Skeletal muscle satellite cell (primary cell): ENCODE data around the gene HYAL2.
A peak's percentile ranks its signal among the peaks of the same experiment; 100 is the strongest.

Experiments
- H3K27me3 ChIP-seq: 2 replicates; pipeline ENCODE4 v1.7.0; 2013; ENCODE audit warnings: low read length; ENCODE audit not compliant: control insufficient read depth, insufficient read depth
- H3K36me3 ChIP-seq: 2 replicates; pipeline ENCODE4 v1.7.0; 2013; ENCODE audit warnings: mild to moderate bottlenecking, control low read depth, low read length; ENCODE audit not compliant: insufficient read depth
- H3K4me1 ChIP-seq: 2 replicates; pipeline ENCODE4 v1.7.0; 2013; ENCODE audit warnings: low read length; ENCODE audit not compliant: control insufficient read depth, insufficient read depth
- H3K4me2 ChIP-seq: 2 replicates; pipeline ENCODE4 v1.7.0; 2013; ENCODE audit warnings: mild to moderate bottlenecking, low read length
- H3K4me3 ChIP-seq: 2 replicates; pipeline ENCODE4 v1.7.0; 2013; ENCODE audit warnings: low read length
- H3K9ac ChIP-seq: 2 replicates; pipeline ENCODE4 v1.7.0; 2013; ENCODE audit warnings: mild to moderate bottlenecking, low read depth, low read length, moderate library complexity
- H3K9me3 ChIP-seq: replicated peaks from 2 replicates; pipeline ENCODE4 v1.7.0; 2013; ENCODE audit warnings: mild to moderate bottlenecking, control low read depth, low read length

Gene HYAL2

DNA sequence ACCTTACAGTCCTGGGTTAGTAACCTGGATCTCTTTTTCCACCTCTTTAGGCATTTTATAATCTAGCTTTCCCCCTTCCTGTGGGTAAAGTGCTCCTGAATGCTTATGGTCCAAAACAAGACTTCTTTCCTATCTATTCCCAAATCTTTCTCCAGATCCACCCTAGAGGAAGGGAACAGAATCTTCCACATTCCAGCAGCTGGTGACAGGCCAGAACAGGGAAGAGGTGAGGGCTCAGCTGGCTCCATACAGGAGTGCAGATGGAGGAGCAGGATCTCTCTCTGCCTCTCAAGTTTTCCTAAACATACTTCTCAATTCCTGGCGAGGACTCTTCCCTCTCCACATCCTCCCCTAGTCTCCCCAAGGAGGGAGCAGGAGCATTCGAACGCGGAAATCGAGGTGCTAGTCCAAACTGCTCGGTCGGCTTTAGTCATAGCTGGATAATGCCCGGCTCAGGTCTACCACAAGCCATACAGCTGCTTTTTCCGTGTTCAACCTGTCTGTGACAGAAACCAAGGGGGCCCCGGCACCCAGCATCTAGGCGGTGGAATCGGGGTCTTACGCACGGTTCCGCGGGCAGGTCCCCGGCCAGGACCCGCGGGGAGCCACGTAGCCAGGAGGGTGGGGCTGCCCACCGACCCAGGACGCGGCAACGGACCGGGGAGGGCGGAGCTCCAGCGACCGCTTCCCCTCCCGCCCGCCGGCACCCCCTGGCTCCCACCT lies 14.1 kb upstream of the HYAL2 start:
- Histone ChIP-seq H3K36me3 (peaks cover 7% of the 10 kb centered on the region), H3K9me3 (no peaks in the 10 kb centered on the region), H3K4me3 (peak overlapping the region; percentile 98), H3K9ac (peak overlapping the region; percentile 94), H3K4me2 (peak overlapping the region; percentile 81), H3K4me1 (peaks cover 68% of the 10 kb centered on the region), H3K27me3 (no peaks in the 10 kb centered on the region)

DNA sequence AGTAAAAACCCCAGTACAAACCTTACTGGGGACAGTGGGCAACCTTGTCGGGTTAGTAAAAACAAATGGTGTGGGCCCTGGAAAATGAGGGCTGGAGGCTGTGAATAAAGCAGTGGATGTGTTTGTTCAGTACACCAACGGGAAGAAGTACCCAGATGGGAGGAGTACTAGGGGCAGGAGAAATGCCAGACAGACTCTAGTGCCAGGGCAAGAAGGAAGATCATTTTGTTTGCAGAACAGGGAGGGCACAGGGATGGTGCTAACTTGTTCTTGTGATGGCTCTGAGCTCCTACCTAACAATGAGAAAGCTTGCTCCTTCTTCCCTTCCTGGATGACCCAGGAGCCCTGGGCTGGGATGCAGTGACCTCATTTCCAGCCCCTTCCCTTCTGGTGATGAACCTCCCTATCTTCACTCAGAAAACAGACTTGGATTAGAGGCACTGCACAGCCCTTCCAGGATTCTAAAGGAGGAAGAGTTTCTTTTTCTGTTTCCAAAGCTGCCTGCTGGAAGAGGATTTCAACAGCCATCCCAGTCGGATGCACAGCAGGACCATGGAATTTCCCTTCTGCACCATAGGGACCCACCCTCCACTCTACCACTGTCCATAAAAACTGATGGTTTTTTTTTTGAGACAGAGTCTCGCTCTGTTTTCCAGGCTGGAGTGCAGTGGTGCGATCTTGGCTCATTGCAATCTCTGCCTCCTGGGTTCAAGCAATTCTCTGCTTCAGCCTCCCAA lies 12.0 kb upstream of the HYAL2 start:
- H3K27me3 ChIP-seq, result no peaks in the 10 kb centered on the region
- peaks cover 48% of the 10 kb centered on the region for H3K4me1 ChIP-seq
- no peaks in the 10 kb centered on the region for H3K9me3 ChIP-seq
- peak overlapping the region; percentile 60 for H3K4me2 ChIP-seq
- H3K36me3 ChIP-seq, result peaks cover 28% of the 10 kb centered on the region
- H3K9ac ChIP-seq, result peak overlapping the region; percentile 32
- H3K4me3 ChIP-seq, result peak overlapping the region; percentile 2

DNA sequence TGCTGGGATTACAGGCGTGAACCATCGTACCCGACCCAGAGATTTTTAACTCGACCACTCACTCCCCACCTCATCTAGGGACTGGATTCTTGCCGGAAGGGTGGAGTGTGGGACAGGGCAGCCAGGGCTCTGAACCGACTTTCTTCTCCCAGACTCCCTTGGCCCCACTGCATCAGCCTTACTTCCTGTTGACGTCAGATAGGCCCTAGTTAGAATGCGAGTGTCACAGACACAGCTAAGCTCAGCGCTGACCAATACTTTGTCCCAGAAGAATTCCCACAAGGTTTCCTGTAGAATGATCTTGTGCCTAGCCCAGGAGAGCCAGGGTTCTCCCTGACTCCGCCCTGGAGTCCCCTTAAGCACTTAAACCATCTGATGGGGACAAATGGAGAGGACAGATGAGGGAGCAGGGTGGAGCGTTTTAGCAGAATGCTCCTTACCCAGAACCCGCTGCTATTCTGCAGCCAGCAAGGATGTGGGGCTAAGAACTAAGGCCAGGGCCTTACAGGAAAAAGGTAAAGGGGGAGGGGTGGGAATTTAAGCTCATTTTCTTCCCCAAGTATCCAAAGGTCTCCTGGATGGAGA lies 11.3 kb upstream of the HYAL2 start:
- Histone ChIP-seq H3K27me3 (no peaks in the 10 kb centered on the region), H3K9ac (peak overlapping the region; percentile 32), H3K4me1 (peaks cover 45% of the 10 kb centered on the region), H3K36me3 (peaks cover 33% of the 10 kb centered on the region), H3K4me2 (peak overlapping the region; percentile 60), H3K4me3 (no peak overlapping the region), H3K9me3 (no peaks in the 10 kb centered on the region)

DNA sequence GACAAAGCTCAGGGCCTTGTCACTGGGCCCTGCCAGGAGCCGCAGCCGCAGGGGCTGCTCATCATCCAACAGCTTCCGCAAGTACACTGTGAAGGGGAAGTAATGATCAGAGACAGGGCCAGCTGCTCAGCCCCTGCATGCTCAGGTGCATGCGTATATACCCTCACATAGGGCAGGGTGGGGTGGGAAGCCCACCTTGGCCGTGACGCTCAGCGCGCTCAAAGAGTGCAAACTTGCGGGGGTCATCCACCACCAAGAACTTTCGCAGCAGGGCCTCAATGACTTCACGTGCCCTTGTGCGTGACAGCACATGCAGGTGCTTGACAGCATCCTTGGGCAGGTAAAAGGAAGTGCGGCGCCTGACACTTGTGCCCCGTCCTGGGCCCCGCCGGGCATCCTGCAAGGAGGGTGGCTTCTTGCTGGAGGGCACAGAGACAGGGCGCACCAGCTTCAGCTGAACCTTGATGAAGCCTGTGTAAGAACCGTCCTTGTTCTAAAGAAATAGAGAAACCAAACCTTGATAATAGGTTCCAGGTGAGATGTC lies 8.9 kb upstream of the HYAL2 start:
- H3K4me2 ChIP-seq, result no peak overlapping the region
- H3K27me3 ChIP-seq, result no peaks in the 10 kb centered on the region
- H3K4me1 ChIP-seq, result peaks cover 47% of the 10 kb centered on the region
- no peak overlapping the region for H3K9ac ChIP-seq
- H3K36me3 ChIP-seq, result peaks cover 33% of the 10 kb centered on the region
- H3K4me3 ChIP-seq, result no peak overlapping the region
- no peaks in the 10 kb centered on the region for H3K9me3 ChIP-seq

DNA sequence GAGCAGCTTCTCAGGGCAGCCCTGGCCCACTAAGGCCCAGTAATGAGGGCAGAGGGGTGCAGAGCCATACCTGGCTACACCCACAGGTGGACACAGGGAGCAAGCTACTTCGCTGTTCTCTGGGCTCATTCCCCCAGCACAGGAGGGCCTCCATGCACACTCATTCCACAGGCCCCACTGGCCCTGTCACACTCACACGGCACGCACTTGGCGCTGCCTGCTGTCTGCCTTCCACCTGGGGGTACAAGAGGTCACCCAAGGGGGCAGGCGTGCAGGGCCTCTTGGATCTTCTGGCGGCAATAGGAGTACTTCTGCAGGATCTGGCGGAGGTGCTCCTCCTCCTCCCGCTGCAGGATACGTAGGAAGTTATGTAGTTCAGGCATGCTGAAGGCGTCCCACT lies 7.8 kb upstream of the HYAL2 start:
- Histone ChIP-seq H3K36me3 (peaks cover 39% of the 10 kb centered on the region), H3K4me2 (no peak overlapping the region), H3K9me3 (no peaks in the 10 kb centered on the region), H3K27me3 (no peaks in the 10 kb centered on the region), H3K4me3 (no peak overlapping the region), H3K9ac (no peak overlapping the region), H3K4me1 (peaks cover 37% of the 10 kb centered on the region)

DNA sequence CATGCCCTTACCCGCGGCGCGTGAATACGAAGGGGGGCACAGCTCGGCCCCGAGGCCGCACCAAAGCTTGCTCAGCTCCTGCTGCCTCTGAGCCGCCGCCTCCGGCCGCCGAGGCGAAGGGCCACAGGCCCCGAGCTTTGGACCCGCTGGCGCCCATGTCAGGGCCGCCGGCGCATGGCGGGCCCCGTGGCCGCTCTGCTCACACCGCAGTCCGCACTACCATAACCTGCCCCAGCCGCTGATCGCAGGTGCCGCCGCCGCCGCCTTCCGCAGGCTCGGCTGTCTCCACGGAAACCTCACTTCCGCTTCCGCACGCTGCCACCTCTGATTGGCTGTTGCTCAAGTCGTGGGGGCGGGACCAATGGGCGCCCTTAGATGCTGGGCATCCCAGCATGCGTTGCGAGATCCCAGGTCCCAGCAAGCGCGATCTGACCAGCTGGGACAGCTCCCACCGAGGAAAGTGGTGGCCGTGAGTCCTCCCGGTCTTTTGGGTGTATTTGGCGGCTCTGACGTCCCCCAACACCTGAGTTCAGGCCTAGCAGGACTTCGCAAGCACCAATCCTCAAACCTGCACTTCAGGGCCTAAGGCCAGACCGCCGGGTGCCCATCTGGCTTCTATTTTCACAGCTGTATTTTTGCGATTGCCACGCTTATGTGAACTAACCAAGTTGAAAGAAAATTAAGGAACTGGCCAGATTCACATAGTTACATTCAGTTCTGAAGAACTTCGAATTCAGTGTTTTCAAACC lies 5.6 kb upstream of the HYAL2 start, which contains the start of gene TUSC2:
Gene TUSC2, minus strand, starts transcription at position 281 of the 749 bp plus-strand sequence. Its CDS starts 124 bp downstream, at position 157.
- H3K9ac ChIP-seq, result peak within 1 kb of the TSS; percentile 96
- H3K4me1 ChIP-seq, result peaks cover 15% of the 10 kb centered on the region
- H3K4me3 ChIP-seq, result peak within 1 kb of the TSS; percentile 92
- peak within 1 kb of the TSS; percentile 99 for H3K4me2 ChIP-seq
- H3K27me3 ChIP-seq, result no peaks in the 10 kb centered on the region
- peaks cover 39% of the 10 kb centered on the region for H3K36me3 ChIP-seq
- no peaks in the 10 kb centered on the region for H3K9me3 ChIP-seq

DNA sequence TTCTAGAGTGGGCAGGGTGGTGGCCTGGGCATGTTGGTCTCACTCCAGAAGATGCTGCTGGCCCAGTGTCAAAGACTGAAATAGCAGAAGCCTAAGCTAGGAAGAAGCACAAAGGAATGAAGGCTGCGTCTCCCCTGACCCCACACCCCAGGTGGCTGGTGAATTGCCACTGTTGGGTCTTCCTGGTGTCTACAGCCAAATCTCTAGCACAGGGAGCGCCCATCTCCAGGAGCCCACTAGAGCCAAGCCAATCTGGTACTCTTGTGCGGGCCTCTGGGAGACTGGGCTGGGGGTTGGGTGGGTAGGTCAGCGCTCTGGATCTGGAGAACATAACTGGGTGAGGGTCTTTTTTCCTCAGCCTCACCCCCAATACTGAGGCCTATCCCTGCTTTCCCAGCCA lies 4.6 kb upstream of the HYAL2 start:
- Histone ChIP-seq H3K4me3 (peak overlapping the region; percentile 92), H3K27me3 (no peaks in the 10 kb centered on the region), H3K9ac (peak overlapping the region; percentile 96), H3K4me1 (peaks cover 21% of the 10 kb centered on the region), H3K36me3 (peaks cover 38% of the 10 kb centered on the region), H3K9me3 (no peaks in the 10 kb centered on the region), H3K4me2 (peak overlapping the region; percentile 99)

DNA sequence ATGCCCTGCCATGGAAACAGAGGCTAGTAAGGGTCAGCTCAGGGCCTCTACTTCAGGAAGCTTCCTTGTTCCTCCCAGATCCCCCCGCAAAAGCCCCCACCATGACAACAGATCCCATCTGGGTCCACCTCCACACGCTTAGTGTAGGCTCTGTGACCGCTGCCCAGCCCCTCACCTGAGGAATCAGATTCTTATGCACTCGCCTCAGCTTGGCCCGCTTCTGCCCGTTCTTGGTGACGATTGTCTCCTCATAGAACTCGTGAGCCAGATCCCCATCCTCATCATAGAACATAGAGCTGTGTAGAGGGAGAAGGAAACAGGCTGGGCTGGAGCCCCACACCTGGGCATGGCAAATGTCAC lies 3.6 kb upstream of the HYAL2 start:
- no peak overlapping the region for H3K4me3 ChIP-seq
- no peaks in the 10 kb centered on the region for H3K9me3 ChIP-seq
- H3K9ac ChIP-seq, result no peak overlapping the region
- H3K4me2 ChIP-seq, result no peak overlapping the region
- peaks cover 28% of the 10 kb centered on the region for H3K36me3 ChIP-seq
- peaks cover 25% of the 10 kb centered on the region for H3K4me1 ChIP-seq
- H3K27me3 ChIP-seq, result no peaks in the 10 kb centered on the region

DNA sequence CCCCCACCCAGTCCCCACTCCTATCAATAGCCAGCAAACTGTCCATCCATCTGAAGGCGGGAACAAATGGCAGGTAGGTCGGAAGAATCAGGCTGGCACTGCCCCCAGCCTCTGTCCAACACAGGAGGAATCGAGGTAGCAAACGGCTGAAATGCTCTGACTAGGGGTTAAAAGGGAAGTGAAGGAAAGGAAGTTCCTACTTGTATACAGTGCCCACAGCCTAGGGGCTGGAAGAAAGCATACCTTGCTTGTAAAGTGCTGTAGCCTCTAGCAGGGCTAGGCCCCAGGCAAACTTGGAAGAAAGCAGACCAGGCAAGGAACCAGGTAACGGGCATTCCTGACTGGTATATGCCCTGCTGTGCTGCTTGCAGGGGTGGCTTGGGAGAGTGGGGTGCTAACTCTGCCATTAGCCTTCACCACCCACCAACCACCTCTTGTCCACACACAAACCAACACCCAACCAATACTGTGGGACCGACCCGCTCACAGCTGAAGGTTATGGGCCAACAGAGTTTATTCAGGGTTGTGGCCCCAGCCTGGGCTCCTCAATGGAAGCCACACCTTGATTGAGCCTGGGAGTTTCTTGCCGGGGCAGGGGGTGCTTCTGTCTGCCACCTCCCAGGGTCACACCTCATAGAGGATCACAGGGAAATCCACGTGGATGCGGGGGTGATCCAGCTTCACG lies 3.1 kb upstream of the HYAL2 start:
- peaks cover 25% of the 10 kb centered on the region for H3K4me1 ChIP-seq
- H3K4me2 ChIP-seq, result no peak overlapping the region
- H3K4me3 ChIP-seq, result no peak overlapping the region
- H3K27me3 ChIP-seq, result no peaks in the 10 kb centered on the region
- peaks cover 23% of the 10 kb centered on the region for H3K36me3 ChIP-seq
- no peaks in the 10 kb centered on the region for H3K9me3 ChIP-seq
- no peak overlapping the region for H3K9ac ChIP-seq

DNA sequence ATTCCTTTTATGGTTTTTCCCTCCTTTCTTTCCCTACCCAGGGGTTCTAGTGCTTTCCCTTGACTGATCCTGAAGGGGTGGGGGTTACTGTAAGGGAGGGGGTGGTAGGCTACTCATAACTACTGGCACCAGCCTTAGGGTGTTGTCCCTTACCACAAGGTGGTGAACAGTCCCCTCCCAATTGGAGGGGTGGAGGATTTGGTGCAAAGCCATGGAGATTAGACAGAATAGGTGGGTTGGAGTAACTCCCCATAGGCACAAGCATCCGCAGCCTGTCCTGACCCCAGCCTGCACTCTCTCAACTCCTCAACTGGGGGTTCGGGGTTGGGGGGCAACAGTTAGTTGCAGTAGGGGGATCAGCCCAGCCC lies 2.6 kb upstream of the HYAL2 start:
- no peak overlapping the region for H3K9ac ChIP-seq
- no peaks in the 10 kb centered on the region for H3K27me3 ChIP-seq
- no peak overlapping the region for H3K4me2 ChIP-seq
- peaks cover 30% of the 10 kb centered on the region for H3K4me1 ChIP-seq
- no peak overlapping the region for H3K4me3 ChIP-seq
- H3K36me3 ChIP-seq, result peaks cover 18% of the 10 kb centered on the region
- H3K9me3 ChIP-seq, result no peaks in the 10 kb centered on the region
